Left kidney (tissue), 8 donors: ENCODE data around the gene C10orf90. TPM values are rescaled to one million over a fixed set of nuclear protein-coding genes. Genes with fewer than 3 reads are reported as not detected.

Experiments used
- DNase-seq: peaks from one replicate; pipeline ENCODE4 v3.0.0-alpha.2; 2013
- long read RNA-seq, 8 donors: transcript quantifications; one replicate each; lab custom pipeline, GENCODE V29; 2026
- polyA plus RNA-seq: library from polyadenylated mRNA; unstranded; fragments of 120-200 nt; gene quantifications from one replicate; pipeline ENCODE4 v1.2.1, GENCODE V29; 2013; ENCODE audit not compliant: insufficient read length

The C10orf90 gene
- 0.45 TPM for polyA plus RNA-seq
- long read RNA-seq, donor 1: 0 reads
- long read RNA-seq, donor 2: 0 reads
- long read RNA-seq, donor 3: 0 reads
- long read RNA-seq, donor 4: 0 reads
- long read RNA-seq, donor 5: 0 reads
- long read RNA-seq, donor 6: 0 reads
- long read RNA-seq, donor 7: 0 reads
- long read RNA-seq, donor 8: 0 reads

- no peak for DNase-seq
Observed at GRCh38 chr10:126670056-126670894, at the start of gene C10orf90. TSS of gene C10orf90 (minus strand) at chr10:126670693. CDS start at chr10:126670480, 213 bp downstream.

GRCh38 chr10:126716366-126716765, 45.9 kb upstream of the C10orf90 start:
- DNase-seq: no peak

- DNase-seq: no peak
Observed at GRCh38 chr10:126713594-126713993, 43.1 kb upstream of the C10orf90 start.

GRCh38 chr10:126712681-126713080, 42.2 kb upstream of the C10orf90 start:
- DNase-seq: no peak

- DNase-seq: no peak
Observed at GRCh38 chr10:126705951-126706565, 35.6 kb upstream of the C10orf90 start.

- DNase-seq: no peak
Observed at GRCh38 chr10:126705131-126705530, 34.6 kb upstream of the C10orf90 start.

GRCh38 chr10:126704649-126705048, 34.2 kb upstream of the C10orf90 start:
- no peak for DNase-seq

GRCh38 chr10:126702181-126702580, 31.7 kb upstream of the C10orf90 start:
- no peak for DNase-seq

- DNase-seq: no peak
Observed at GRCh38 chr10:126701526-126701925, 31.0 kb upstream of the C10orf90 start.

- DNase-seq: no peak
Observed at GRCh38 chr10:126696684-126697083, 26.2 kb upstream of the C10orf90 start.

- DNase-seq: no peak
Observed at GRCh38 chr10:126691456-126691855, 21.0 kb upstream of the C10orf90 start.

- no peak for DNase-seq
Observed at GRCh38 chr10:126690534-126690933, 20.0 kb upstream of the C10orf90 start.

GRCh38 chr10:126689461-126689994, 19.0 kb upstream of the C10orf90 start:
- no peak for DNase-seq

- DNase-seq: no peak
Observed at GRCh38 chr10:126687121-126687606, 16.7 kb upstream of the C10orf90 start.

GRCh38 chr10:126686719-126687118, 16.2 kb upstream of the C10orf90 start:
- DNase-seq: no peak

- DNase-seq: no peak
Observed at GRCh38 chr10:126686268-126686667, 15.8 kb upstream of the C10orf90 start.

- DNase-seq: no peak
Observed at GRCh38 chr10:126685756-126686155, 15.3 kb upstream of the C10orf90 start.

GRCh38 chr10:126684171-126684745, 13.8 kb upstream of the C10orf90 start:
- no peak for DNase-seq

- DNase-seq: no peak
Observed at GRCh38 chr10:126683466-126683865, 13.0 kb upstream of the C10orf90 start.

GRCh38 chr10:126675656-126676438, 5.4 kb upstream of the C10orf90 start:
- DNase-seq: no peak

GRCh38 chr10:126674741-126675515, 4.4 kb upstream of the C10orf90 start:
- DNase-seq: no peak
